GM18520 (cell line): ENCODE results near the gene GBA2.

Experiments
- ATAC-seq: cut with Tn5 transposase; IDR thresholded peaks from one replicate; pipeline ENCODE4 v1.9.1; 2021; ENCODE audit not compliant: unreplicated experiment

Gene GBA2

GRCh38 chr9:35717132-35717870 lies 31.7 kb downstream of the GBA2 start:
- ATAC-seq: no peak

DNA sequence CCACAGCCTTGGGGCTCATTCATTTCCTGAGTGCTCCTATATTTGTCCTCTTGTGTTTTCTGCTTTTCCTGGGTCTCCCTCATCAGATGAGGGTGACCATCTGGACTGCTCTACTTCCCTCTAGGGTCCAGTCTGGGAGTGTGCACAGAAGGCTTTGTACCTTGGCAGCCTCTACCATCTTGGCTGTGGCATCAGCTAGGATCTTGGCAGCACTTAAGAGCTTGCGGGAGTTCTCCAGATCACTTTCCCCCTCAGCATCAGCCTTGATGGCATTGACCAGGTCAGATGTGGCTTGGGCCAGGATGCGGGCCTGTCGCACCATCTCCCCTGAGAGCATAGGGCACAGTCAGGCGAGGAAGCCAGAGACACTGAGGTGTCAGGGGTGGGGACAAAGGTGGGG lies 32.8 kb downstream of the GBA2 start:
- no peak for ATAC-seq

- no peak for ATAC-seq
These were observed 34.3 kb downstream of the GBA2 start for GRCh38 chr9:35714579-35715252.

DNA sequence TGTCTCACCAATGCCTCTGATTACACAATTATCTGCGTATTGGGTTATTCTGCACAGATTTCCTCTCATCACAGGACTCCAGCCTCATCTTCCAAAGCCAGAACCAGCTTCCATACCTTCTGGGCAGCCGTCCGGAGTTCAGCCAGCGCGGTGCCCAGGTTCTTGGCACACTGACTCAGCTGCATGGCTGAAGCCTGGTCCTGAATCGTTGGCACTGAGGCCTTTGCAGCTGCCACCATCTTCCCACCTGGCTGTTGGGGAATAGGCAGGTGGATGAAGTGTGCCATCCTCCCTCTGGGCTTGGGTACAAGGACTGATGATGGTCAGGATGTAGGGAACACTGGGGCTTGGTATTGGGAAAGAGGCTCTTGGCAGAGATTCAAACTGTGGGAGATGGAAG lies 34.9 kb downstream of the GBA2 start:
- no peak for ATAC-seq

GRCh38 chr9:35713578-35713977 lies 35.5 kb downstream of the GBA2 start:
- no peak for ATAC-seq

GRCh38 chr9:35712762-35713400 lies 36.1 kb downstream of the GBA2 start:
- ATAC-seq: no peak

- ATAC-seq: no peak
These were observed 37.3 kb downstream of the GBA2 start for GRCh38 chr9:35711501-35712428.

DNA sequence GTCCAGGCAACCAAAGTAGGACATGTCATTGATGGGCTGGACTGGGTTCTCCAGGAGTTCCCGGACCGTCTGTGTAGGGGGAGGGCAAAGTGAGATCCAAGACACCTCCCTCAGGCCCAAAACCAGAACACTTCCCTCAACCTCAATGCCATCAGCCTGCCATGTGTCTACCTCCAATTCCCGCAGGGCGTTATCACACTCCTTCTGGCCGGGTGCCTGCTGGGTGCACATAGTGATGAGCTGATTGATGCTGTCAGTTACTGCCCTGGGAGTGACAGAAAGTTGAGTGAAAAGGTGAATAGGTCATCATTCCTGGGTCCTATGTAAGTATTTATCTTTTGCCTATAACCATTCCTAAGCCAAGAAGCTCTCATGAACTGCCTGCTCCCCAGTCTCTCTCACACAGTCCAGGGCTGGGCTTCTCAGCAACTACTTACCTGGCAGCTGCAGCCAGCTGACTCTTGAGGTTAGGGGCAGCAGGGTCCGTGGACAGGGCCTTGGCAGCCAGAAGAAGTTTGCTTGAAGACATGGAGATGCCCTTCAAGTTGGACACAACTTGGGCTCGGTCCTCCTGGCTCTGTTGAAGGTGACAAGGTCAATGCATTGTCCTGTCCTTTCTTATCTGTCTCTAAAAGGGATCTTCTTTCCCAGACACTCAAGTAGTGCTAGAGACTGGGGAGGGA lies 38.1 kb downstream of the GBA2 start:
- ATAC-seq: no peak

DNA sequence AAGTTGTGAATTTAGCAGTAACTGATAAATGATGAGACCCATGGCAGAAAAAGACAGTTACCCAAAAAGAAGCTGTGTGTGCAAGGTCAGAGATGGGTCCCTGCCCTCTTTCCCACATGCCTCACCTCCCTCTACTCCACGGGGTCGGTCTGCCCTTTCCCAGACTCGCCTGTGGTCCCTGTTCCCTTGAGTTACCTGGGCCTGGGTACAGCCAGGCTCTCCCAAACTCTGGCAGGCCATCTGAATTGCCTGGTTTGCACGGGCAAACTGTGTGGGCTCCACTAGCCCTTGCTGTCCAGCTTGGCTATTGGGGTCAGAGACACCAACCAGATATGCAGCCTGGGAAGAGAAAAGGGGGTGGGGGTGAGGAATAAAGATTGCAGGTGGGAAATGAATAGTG lies 40.9 kb downstream of the GBA2 start:
- no peak for ATAC-seq

DNA sequence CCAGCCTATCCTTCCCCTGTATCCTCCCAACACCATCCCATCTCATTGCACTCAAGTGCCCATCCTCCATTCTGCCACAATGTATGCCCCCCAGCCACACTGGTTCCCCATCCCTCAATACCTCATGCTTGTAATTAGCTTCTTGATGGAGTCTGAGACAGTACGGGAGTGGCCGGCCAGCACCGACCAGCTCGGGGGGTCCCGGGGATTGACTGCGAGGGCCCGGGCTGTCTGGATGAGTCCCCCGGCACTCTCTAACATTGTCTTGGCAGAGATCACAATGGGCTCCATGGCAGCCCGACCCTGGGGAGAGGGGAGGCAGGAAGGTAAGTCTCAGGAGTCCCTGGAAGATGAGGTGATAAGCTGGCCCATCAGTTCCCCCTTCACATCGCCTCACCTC lies 42.1 kb downstream of the GBA2 start:
- ATAC-seq: no peak

DNA sequence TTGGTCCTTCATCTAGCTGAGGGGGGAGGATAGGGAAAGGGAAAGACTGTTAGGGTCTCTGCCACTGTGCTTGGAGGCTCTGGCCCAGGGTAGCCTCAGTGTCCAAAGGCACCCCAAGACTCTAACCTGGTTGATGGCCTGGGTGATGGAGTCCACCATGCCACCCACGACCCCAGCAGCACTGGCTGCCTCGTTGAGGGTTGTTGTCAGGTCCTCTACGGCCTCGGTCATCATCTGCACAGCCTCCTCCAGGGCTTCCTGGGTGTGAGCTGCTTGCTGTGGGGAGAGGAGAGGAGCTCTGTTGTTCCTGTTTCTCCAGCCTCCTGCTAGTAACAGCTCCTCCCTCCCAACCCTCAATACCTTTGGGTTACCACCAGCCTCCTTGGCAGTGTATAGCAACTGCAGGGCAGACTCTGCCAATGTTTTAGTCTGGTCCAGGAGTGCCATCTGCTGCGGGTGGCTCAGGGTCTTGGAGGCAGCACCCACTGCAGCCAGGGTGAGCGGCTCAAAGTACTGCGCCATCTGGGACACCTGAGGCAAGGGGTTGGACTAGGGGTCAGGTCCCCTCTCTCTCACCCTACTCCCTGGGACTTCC lies 43.1 kb downstream of the GBA2 start:
- no peak for ATAC-seq

DNA sequence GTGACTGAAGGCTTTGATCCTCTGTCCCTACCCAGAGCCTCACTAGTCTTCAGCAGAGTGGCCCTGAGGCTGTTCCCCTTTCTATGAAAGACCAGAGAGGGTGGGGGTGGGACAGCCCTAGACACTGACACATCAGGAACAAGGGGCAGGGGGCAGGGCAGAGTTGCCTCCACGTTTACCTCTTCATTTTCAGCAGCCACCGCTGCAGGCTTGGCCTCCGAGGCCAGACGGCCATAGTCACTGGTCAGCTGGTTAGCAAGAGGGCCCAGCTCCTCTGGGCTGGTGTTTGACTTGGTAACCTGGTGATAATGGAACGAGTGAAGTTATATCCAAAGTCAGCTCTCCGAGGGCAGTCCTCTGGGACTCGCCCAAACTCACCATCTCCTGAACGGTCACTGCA lies 43.7 kb downstream of the GBA2 start:
- ATAC-seq: no peak

- ATAC-seq: no peak
These were observed 44.9 kb downstream of the GBA2 start for GRCh38 chr9:35703906-35704672.

- no peak for ATAC-seq
These were observed 46.3 kb downstream of the GBA2 start for GRCh38 chr9:35702696-35703095.

DNA sequence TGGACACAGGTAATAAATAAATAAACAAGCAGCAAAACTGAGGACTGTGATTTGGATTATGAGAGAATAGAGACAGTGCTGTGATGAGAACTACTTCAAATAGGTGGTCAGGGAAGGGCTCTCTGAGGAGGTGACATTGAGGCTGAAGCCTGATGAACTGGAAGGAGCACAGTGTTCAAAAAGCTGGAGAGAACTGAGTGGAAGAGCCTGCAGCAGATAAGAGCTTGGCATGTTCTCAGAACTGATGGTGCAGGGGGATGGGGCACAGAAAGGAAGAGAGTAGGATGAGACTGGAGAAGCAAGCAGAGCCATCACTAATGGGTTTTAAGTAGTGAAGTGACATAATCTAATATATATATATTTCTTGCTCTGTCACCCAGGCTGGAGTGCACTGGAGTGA lies 48.1 kb downstream of the GBA2 start:
- ATAC-seq: no peak

DNA sequence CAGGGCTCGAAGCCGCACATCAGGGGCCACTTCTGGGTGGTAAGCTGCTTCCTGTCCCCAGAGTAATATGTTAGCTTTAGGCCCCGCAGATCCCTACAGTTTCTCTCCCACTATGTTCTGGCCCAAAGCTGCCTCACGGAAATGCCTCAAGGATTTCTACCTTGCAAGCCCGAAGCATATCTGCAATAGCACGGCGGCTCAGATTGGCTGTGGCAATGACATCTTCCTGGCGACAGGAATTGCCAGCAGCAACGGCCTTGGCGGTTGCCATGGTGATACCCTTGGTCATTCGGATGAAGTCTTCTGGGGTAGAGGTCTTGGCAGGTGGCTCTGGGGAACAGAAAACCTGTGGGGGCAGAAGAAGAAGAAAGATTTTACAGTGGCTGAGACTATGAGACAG lies 49.0 kb downstream of the GBA2 start:
- ATAC-seq: no peak

GRCh38 chr9:35698231-35698630 lies 50.8 kb downstream of the GBA2 start:
- no peak for ATAC-seq

DNA sequence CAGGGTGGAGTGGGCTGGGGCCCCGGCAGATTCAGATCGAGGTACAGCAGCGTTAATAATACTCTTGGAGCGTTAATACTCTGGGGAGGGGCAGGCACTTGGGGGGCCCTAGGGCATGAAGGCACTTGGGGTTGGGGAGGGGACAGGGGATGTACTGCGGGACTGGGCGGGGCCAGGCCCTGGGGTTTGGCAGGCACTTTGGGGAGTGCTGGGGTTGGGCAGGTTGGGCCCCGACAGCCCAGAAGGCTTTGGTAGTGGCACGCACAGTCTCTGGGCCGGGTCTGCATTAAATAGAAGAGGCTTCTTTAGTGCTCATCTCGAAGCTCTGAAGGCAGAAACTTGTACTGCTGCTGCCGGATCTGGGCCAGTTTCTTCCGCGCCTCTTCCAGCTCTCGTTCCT lies 51.5 kb downstream of the GBA2 start:
- no peak for ATAC-seq

- no peak for ATAC-seq
These were observed 52.4 kb downstream of the GBA2 start for GRCh38 chr9:35696520-35697215.
